Colon (tissue), 2 donors: ENCODE measurements around the gene C2orf15.
"Not testable (repeated sequence)": the region's sequence is repeated elsewhere in the genome, so short reads cannot be mapped to it uniquely, and the experiment has no call there.

Source experiments
- FAIRE-seq: peaks from 2 replicates; lab custom pipeline; 2012; peaks lifted over from hg19 to GRCh38; lab: Jason Lieb, UNC
- donor health status: control.
- donor health status: control.

C2orf15 gene

GRCh38 chr2:99141110-99142108 lies at the start of gene C2orf15:
Gene C2orf15, plus strand, starts transcription at chr2:99141707. Its CDS starts 8,852 bp downstream, at chr2:99150559.
- no peak for FAIRE-seq

GRCh38 chr2:99096728-99097127 lies 44.8 kb upstream of the C2orf15 start:
- no peak for FAIRE-seq

GRCh38 chr2:99101697-99102096 lies 39.8 kb upstream of the C2orf15 start:
- no peak for FAIRE-seq

- FAIRE-seq = no peak
Observed at GRCh38 chr2:99104006-99104405, 37.5 kb upstream of the C2orf15 start.

GRCh38 chr2:99106913-99107312 lies 34.6 kb upstream of the C2orf15 start:
- FAIRE-seq = no peak

GRCh38 chr2:99111236-99111635 lies 30.3 kb upstream of the C2orf15 start:
- no peak for FAIRE-seq

- peak; percentile 49 for FAIRE-seq
Observed at GRCh38 chr2:99111945-99112344, 29.6 kb upstream of the C2orf15 start.

GRCh38 chr2:99112617-99113016 lies 28.9 kb upstream of the C2orf15 start:
- FAIRE-seq = no peak

- no peak for FAIRE-seq
Observed at GRCh38 chr2:99127981-99128380, 13.5 kb upstream of the C2orf15 start.

GRCh38 chr2:99135044-99135556 lies 6.4 kb upstream of the C2orf15 start:
- not testable (repeated sequence) for FAIRE-seq

GRCh38 chr2:99139003-99139402 lies 2.5 kb upstream of the C2orf15 start:
- no peak for FAIRE-seq

- FAIRE-seq = no peak
Observed at GRCh38 chr2:99140056-99140859, 1.2 kb upstream of the C2orf15 start.

GRCh38 chr2:99140860-99141109 lies 722 bp upstream of the C2orf15 start:
- no peak for FAIRE-seq

- FAIRE-seq = no peak
Observed at GRCh38 chr2:99150706-99151105, 9.2 kb downstream of the C2orf15 start.

- FAIRE-seq = no peak
Observed at GRCh38 chr2:99152199-99152895, 10.8 kb downstream of the C2orf15 start.

GRCh38 chr2:99153921-99154604 lies 12.6 kb downstream of the C2orf15 start:
- FAIRE-seq = no peak

- no peak for FAIRE-seq
Observed at GRCh38 chr2:99154643-99155536, 13.4 kb downstream of the C2orf15 start, which contains the start of the genes LIPT1 and TSGA10. Gene LIPT1, plus strand, starts transcription at chr2:99154967. Its CDS starts 6,991 bp downstream, at chr2:99161958. Gene TSGA10, minus strand, starts transcription at chr2:99154942. Its CDS starts 45,503 bp downstream, at chr2:99109439.

GRCh38 chr2:99156891-99157290 lies 15.4 kb downstream of the C2orf15 start:
- no peak for FAIRE-seq

- FAIRE-seq = no peak
Observed at GRCh38 chr2:99158599-99158998, 17.1 kb downstream of the C2orf15 start.

GRCh38 chr2:99159594-99159993 lies 18.1 kb downstream of the C2orf15 start:
- FAIRE-seq = no peak
